IPS-18c (cell line): Measurements from ENCODE around the gene THAP8.
"Not testable (repeated sequence)": the region's sequence is repeated elsewhere in the genome, so short reads cannot be mapped to it uniquely, and the experiment has no call there.

Source experiments
- H3K4me3 ChIP-seq: 2 replicates; pipeline ENCODE4 v1.7.0; 2013; ENCODE audit warnings: low read depth, mild to moderate bottlenecking, low read length, moderate library complexity; ENCODE audit not compliant: insufficient read depth
- H3K9me3 ChIP-seq: one replicate; pipeline ENCODE4 v1.6.1; 2013; ENCODE audit warnings: mild to moderate bottlenecking, low read length, moderate library complexity; ENCODE audit not compliant: control insufficient read depth, insufficient read depth

Gene THAP8

GRCh38 chr19:36046443-36047050, 7.5 kb downstream of the THAP8 start:
- peaks cover 3% of the 10 kb centered on the region for H3K9me3 ChIP-seq
- no peak overlapping the region for H3K4me3 ChIP-seq

GRCh38 chr19:36043952-36044351, 10.1 kb downstream of the THAP8 start:
- Histone ChIP-seq H3K4me3 (no peak overlapping the region), H3K9me3 (peaks cover 3% of the 10 kb centered on the region)

DNA sequence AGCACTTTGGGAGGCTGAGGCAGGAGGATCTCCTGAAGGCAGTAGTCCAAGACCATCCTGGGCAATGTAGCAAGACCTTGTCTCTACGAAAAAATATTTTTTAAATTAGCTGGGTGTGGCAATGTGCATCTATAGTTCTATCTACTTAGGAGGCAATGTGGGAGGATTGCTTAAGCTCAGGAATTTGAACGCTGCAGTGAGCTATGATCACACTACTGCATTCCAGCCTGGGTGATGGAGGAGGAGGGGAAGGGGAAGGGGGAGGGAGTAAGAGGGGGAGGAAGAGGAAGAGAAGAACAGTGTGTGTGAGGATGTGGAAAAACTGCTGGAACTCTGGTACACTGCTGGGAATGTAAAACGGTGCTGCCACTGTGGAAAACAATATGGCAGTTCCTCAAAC, 12.3 kb downstream of the THAP8 start:
- peaks cover 3% of the 10 kb centered on the region for H3K9me3 ChIP-seq
- no peak overlapping the region for H3K4me3 ChIP-seq

GRCh38 chr19:36041092-36041491, 13.0 kb downstream of the THAP8 start:
- H3K9me3 ChIP-seq, H3K4me3 ChIP-seq: not testable (repeated sequence)

DNA sequence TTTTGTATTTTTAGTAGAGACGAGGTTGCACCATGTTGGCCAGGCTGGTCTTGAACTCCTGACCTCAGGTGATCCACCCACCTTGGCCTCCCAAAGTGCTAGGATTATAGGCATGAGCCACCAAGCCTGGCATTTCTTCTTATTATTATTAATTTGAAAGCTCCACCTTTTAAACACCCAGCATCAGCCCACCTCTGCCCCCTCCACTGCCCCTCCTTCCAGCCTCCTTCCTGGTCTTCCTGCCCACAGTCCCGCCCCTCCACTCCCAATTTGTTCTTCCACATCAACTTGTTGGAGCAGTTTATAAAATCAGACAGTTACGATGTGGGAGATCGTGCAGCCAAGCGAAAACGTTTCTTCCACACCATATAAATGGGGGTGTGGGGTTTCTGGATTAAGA, 13.6 kb downstream of the THAP8 start:
- Histone ChIP-seq H3K4me3 (no peak overlapping the region), H3K9me3 (peaks cover 2% of the 10 kb centered on the region)

GRCh38 chr19:36032251-36033104, 21.6 kb downstream of the THAP8 start, which contains the start of gene CLIP3:
CLIP3 (minus strand) TSS chr19:36032873; CDS start chr19:36032357, 516 bp downstream.
- Histone ChIP-seq H3K9me3 (no peaks in the 10 kb centered on the region), H3K4me3 (peak within 1 kb of the TSS; percentile 87)

DNA sequence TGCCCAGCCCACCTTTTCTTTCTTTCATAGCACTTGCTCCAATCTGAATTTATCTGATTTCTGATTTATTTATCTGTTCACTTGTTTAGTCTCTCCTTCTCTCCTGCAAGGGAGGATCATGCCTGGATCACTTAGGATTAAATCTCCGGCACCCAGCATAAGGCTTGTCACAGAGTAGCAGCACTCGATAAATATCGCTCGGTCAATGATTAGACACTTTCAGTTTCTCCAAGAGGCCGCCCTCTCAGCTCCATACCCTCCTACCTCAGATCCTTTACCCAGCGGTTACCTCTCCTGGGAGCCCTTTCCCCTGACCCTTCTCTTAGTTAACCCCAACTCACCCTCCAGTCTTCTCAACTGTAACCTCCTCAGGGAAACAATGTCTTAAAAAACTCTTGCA, 22.8 kb downstream of the THAP8 start:
- Histone ChIP-seq H3K4me3 (no peak overlapping the region), H3K9me3 (no peaks in the 10 kb centered on the region)

DNA sequence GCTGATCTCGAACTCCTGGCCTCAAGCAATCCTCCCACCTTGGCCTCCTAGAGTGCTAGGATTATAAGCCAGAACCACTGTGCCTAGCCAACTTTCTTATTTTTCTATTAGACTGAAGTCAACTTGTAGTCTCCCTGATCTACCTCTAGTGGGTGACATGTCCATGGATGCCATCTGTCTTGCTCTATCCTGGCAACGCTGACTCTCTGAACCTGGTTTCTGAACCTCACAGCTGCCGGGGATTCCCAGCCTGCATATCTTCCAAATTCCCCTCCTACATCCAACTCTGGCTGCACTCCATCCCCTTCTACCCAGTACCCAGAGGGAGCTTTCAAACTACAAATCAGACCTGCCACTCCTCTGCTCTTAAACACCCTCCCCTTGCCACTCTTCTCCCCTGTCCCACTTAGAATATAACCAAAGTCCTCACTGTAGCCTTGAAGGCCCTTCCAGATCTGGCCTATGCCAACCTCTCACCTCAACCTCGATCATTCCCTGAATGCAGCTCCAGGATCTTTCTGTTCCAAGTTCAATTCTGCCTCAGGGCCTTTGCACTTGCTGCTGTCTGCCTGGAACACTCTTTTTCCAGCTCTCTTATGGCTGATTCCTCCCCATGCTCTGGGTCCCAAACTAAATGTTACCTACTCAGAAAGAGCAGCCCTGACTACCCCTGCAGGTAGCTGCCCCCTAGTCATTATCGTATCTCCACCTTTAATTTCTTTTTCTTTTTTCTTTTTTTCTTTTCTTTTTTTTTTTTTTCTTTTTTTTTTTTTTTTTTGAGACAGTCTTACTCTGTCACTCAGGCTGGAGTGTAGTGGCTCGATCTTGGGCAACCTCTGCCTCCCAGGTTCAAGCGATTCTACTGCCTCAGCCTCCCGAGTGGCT, 23.6 kb downstream of the THAP8 start:
- Histone ChIP-seq H3K4me3 (no peak overlapping the region), H3K9me3 (no peaks in the 10 kb centered on the region)

DNA sequence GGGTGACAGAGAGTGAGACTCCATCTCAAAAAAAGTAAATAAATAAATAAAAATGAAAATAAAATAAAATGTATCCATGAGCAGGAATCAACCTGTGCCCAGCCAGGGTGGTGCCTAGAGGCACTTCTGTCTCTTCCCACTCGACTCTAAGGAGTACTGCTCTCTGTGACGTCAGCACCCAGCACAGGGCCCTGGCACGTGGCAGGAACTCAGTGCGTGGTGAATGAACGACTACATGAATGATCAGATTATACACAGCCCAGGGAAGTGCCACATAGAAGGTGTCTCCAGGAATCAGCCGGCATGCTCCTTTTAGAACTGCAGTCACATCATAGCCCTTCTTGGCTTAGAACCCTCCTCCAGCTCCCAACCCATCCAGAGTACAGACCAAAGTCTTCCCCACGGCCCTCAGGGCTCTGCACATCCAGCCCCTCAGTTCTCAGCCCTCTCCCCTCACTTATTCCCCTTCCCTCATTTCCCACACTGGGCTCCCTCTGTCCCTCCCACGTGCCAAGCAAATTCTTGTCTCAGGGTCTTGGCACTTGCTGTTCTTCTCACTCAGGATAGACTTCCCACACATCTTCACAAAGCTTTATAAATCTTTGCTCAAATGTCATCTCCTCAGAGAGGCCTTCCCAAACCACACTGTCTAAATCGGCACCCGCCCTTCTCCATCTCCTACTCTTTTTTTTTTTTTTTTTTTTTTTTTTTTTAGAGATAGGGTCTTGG, 25.6 kb downstream of the THAP8 start:
- no peaks in the 10 kb centered on the region for H3K9me3 ChIP-seq
- H3K4me3 ChIP-seq: no peak overlapping the region

DNA sequence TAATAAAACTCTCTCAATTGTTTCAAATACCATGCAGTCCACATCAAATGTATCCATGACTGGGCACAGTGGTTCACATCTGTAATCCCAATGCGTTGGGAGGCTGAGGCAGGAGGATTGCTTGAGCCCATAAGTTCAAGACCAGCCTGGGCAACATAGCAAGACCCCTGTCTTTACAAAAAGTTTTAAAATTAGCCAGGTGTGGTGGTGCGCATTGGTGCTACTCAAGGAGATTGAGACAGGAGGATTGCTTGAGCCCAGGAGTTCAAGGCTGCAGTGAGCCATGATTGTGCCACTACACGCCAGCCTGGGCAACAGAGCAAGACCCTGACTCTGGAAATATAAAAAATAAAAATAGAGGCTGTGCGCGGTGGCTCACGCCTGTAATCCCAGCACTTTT, 26.4 kb downstream of the THAP8 start:
- Histone ChIP-seq H3K4me3 (no peak overlapping the region), H3K9me3 (no peaks in the 10 kb centered on the region)

DNA sequence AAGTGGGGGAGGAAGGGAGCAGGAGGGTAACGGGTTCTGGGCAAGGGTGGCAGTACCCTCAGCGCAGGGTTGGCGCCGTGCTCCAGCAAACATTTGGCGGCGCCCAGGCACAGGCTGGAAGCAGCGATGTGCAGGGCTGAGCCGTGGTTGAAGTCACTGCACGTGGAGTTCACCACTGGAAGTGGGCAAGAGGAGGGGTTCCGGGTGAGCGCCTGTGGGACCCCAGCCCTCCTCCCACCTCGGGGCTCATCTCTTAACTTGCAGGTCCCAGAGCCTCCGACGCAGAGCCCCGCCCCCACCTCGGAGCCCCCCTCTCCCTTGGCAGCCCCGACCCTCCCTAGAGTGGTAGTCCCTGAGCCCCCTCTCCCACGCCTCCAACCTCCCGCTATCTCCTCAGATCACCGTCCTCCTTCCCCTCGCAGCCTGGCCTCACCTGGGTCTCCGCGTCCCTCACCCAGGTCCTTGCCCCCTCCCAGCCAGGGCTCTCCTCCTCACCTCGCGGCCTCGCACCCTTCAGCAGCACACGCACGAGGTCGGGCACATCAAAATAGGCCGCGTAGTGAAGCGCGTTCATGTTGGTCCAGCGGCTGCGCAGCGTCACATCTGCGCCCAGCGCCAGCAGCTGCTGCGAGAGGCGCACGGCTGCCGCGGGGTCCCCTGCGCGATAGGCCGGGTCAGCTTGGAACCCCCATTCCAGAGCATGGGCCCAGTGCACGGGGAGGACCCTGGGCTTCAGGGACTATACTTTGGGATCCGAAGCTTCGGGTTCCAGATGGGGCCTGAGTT, 27.8 kb downstream of the THAP8 start:
- no peak overlapping the region for H3K4me3 ChIP-seq
- no peaks in the 10 kb centered on the region for H3K9me3 ChIP-seq

- Histone ChIP-seq H3K4me3 (no peak overlapping the region), H3K9me3 (no peaks in the 10 kb centered on the region)
Measured at GRCh38 chr19:36025541-36025940, 28.5 kb downstream of the THAP8 start.

DNA sequence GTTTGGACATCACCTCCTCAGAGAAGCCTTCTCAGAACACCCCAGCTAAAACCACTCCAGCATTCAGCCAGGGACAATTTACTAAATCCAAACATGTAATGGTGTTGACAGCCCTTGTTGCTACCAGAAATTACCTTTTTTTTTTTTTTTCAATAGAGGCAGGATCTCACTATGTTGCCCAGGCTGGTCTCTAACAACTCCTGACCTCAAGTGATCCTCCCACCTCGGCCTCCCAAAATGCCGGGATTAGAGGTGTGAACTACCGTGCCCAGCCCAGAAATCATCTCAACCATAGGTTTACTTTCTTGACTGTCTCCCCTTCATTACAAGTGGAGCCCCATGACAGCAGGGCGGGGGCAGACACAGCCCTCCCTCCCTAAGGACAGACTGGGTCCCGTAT, 30.7 kb downstream of the THAP8 start:
- no peaks in the 10 kb centered on the region for H3K9me3 ChIP-seq
- H3K4me3 ChIP-seq: no peak overlapping the region

DNA sequence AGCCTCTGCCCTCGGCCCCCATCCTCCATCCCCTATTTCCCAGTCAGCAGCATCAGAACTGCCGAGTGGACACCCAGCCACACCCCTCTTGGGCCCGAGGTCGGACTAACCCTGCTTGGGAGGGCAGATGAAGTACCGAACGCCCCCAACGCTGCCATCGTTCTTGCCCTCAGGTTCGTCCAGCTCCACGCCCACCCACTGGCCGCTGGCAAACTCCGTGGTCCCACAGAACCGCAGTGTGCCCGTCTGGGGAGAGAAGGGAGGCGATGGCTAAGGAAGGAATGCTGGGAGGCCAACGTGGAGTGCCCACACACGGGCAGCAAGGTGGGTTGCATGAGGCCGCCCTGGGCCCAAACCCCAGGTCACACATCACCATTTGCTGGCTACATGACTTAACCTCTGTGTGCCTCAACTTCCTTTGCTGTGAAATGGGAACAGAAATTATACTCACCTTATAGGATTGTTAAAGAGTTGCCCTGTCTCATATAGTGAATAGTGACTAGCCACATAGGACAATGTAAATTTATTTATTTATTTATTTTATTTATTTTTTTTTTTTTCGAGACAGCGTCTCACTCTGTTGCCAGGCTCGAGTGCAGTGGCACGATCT, 34.9 kb downstream of the THAP8 start:
- H3K9me3 ChIP-seq: peaks cover 2% of the 10 kb centered on the region
- H3K4me3 ChIP-seq: no peak overlapping the region

GRCh38 chr19:36014012-36014924, 39.8 kb downstream of the THAP8 start, which contains the start of gene ALKBH6:
ALKBH6 (minus strand) TSS chr19:36014213; CDS start chr19:36013397, 816 bp downstream.
- Histone ChIP-seq H3K4me3 (peak within 1 kb of the TSS; percentile 53), H3K9me3 (peaks cover 2% of the 10 kb centered on the region)
